ENCODE measurements around the gene GPC3. TPM values are rescaled to one million over a fixed set of nuclear protein-coding genes. Genes with fewer than 3 reads are reported as not detected.

GPC3 gene
- total and polyA plus RNA-seq, 2 of the 4 experiments (the other 2 are of a cell fraction) = not detected

DNA sequence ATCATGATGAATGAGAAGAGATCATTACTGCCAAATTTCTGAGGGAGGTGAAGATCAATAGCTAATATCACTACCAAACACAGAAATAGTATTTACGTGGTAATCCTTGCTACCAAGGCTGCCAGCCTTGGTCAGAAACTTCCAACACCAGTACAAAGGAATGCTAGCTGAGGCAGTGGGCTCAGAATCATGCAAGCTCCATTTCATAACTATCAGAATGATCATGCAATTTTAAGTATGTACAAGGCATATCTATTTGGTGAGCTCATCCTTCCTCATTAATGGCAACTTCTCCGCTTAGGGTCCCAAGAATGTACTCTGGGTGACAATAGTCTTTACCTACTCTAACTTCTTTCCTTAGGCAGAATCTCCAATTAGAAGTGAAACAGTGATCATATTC is 135.0 kb downstream of the GPC3 start:
- Histone ChIP-seq H3K9me3 (ENCODE audit: control insufficient read depth, insufficient read depth, low read length) (no peaks in the 10 kb centered on the region), H3K4me3 (ENCODE audit: insufficient read depth, low read depth, low read length) (no peak overlapping the region), H3K9me1 (ENCODE audit: insufficient read depth, low read length) (no peaks in the 10 kb centered on the region), H3K14ac (replicated peaks; ENCODE audit: low read depth, low read length) (no peak overlapping the region), H4K91ac (ENCODE audit: insufficient read depth, low read depth, low read length) (no peak overlapping the region), H3K36me3 (ENCODE audit: control insufficient read depth, insufficient read depth, low read length) (no peaks in the 10 kb centered on the region), H3K4ac (ENCODE audit: low read depth, low read length) (no peak overlapping the region), H3K9ac (ENCODE audit: low read depth, low read length) (no peak overlapping the region), H2BK120ac (ENCODE audit: low read depth, low read length) (no peak overlapping the region), H4K8ac (ENCODE audit: low read depth in 2 of 2, low read length in 2 of 2) (no peak overlapping the region), H3K79me1 (ENCODE audit: low read depth in 1 of 2, low read length in 2 of 2) (no peaks in the 10 kb centered on the region), H3K27me3 (ENCODE audit: control insufficient read depth, insufficient read depth, low read length) (no peaks in the 10 kb centered on the region; the same call in 1 of the 2 replicates), H3K27ac (ENCODE audit: insufficient read depth, low read length) (no peak overlapping the region), H3K23ac (ENCODE audit: low read depth, low read length) (no peak overlapping the region), H2BK5ac (ENCODE audit: low read depth, low read length, poor library complexity, severe bottlenecking) (no peak overlapping the region), H3K4me1 (ENCODE audit: control insufficient read depth, insufficient read depth, low read length) (no peaks in the 10 kb centered on the region), H3K56ac (ENCODE audit: extremely low read depth, insufficient read depth, low read length) (no peak overlapping the region), H2AK9ac (replicated peaks; ENCODE audit: low read depth, low read length, poor library complexity) (no peak overlapping the region), H2AK5ac (ENCODE audit: low read depth, low read length) (no peak overlapping the region), H3K4me2 (ENCODE audit: low read depth, low read length) (no peak overlapping the region), H4K5ac (ENCODE audit: low read depth, low read length) (no peak overlapping the region), H2AFZ (replicated peaks; ENCODE audit: low read length, poor library complexity) (no peak overlapping the region), H2BK20ac (ENCODE audit: low read depth, low read length) (no peak overlapping the region), H3K18ac (ENCODE audit: low read depth, low read length) (no peak overlapping the region), H4K20me1 (ENCODE audit: insufficient read depth, low read length) (no peaks in the 10 kb centered on the region), H2BK15ac (ENCODE audit: low read depth, low read length) (no peak overlapping the region)
- dilution Hi-C loops (cut with HindIII; ENCODE audit: low sequenced_read_pairs, unreplicated experiment) = no loop called here
- no CpG with 5 or more reads among the region's 2 CpGs for WGBS, 2 experiments (ENCODE audit: extremely low coverage in 2 of 2, insufficient read length in 1 of 2)
- intact Hi-C loops (cut with micrococcal nuclease) = no loop called here
- in situ Hi-C loops (cut with MboI; ENCODE audit: low sequenced_read_pairs) = no loop called here
- CTCF ChIA-PET = no interaction called here
- POLR2A ChIA-PET (ENCODE audit: unreplicated experiment) = no interaction called here
- DNase-seq (no peak), ATAC-seq (ENCODE audit: low read depth) (no peak)
- TF ChIP-seq, protein P1, sequence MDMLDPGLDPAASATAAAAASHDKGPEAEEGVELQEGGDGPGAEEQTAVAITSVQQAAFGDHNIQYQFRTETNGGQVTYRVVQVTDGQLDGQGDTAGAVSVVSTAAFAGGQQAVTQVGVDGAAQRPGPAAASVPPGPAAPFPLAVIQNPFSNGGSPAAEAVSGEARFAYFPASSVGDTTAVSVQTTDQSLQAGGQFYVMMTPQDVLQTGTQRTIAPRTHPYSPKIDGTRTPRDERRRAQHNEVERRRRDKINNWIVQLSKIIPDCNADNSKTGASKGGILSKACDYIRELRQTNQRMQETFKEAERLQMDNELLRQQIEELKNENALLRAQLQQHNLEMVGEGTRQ (IDR thresholded peaks at IDR 0.05; ENCODE audit: low read depth, low read length) = no peak
- TF ChIP-seq, protein P2, sequence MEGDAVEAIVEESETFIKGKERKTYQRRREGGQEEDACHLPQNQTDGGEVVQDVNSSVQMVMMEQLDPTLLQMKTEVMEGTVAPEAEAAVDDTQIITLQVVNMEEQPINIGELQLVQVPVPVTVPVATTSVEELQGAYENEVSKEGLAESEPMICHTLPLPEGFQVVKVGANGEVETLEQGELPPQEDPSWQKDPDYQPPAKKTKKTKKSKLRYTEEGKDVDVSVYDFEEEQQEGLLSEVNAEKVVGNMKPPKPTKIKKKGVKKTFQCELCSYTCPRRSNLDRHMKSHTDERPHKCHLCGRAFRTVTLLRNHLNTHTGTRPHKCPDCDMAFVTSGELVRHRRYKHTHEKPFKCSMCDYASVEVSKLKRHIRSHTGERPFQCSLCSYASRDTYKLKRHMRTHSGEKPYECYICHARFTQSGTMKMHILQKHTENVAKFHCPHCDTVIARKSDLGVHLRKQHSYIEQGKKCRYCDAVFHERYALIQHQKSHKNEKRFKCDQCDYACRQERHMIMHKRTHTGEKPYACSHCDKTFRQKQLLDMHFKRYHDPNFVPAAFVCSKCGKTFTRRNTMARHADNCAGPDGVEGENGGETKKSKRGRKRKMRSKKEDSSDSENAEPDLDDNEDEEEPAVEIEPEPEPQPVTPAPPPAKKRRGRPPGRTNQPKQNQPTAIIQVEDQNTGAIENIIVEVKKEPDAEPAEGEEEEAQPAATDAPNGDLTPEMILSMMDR (conservative IDR thresholded peaks at IDR 0.05; ENCODE audit: low read depth, low read length) = no peak
- TF ChIP-seq CEBPB (IDR thresholded peaks at IDR 0.05; ENCODE audit: low read depth, low read length) = no peak
- no peak for TF ChIP-seq POLR2A (IDR thresholded peaks at IDR 0.05; ENCODE audit: low read depth, low read length)
- TF ChIP-seq, protein P3, sequence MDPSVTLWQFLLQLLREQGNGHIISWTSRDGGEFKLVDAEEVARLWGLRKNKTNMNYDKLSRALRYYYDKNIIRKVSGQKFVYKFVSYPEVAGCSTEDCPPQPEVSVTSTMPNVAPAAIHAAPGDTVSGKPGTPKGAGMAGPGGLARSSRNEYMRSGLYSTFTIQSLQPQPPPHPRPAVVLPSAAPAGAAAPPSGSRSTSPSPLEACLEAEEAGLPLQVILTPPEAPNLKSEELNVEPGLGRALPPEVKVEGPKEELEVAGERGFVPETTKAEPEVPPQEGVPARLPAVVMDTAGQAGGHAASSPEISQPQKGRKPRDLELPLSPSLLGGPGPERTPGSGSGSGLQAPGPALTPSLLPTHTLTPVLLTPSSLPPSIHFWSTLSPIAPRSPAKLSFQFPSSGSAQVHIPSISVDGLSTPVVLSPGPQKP (IDR thresholded peaks at IDR 0.05; ENCODE audit: borderline replicate concordance, low read depth, low read length) = no peak
- TF ChIP-seq MAFK (IDR thresholded peaks at IDR 0.05; ENCODE audit: low read depth, low read length) = no peak
- no TSS peak for BruUV-seq (replicated peaks)

All from IMR-90 (cell line).